GM18867 (cell line): ENCODE data around the gene TMEM51.
"Not testable (repeated sequence)": the region's sequence is repeated elsewhere in the genome, so short reads cannot be mapped to it uniquely, and the experiment has no call there.

Experiments
- ATAC-seq: cut with Tn5 transposase; IDR thresholded peaks from one replicate; pipeline ENCODE4 v1.9.1; 2021; ENCODE audit warnings: mild to moderate bottlenecking, moderate library complexity; ENCODE audit not compliant: unreplicated experiment

TMEM51 gene

GRCh38 chr1:15125101-15125745 lies 28.3 kb upstream of the TMEM51 start:
- no peak for ATAC-seq

GRCh38 chr1:15128077-15128476 lies 25.5 kb upstream of the TMEM51 start:
- ATAC-seq: no peak

- no peak for ATAC-seq
Observed at GRCh38 chr1:15128520-15129313, 24.8 kb upstream of the TMEM51 start.

GRCh38 chr1:15129944-15130343 lies 23.6 kb upstream of the TMEM51 start:
- ATAC-seq: no peak

GRCh38 chr1:15130607-15131006 lies 22.9 kb upstream of the TMEM51 start:
- ATAC-seq: no peak

- no peak for ATAC-seq
Observed at GRCh38 chr1:15132965-15133364, 20.6 kb upstream of the TMEM51 start.

- ATAC-seq: no peak
Observed at GRCh38 chr1:15134285-15134684, 19.3 kb upstream of the TMEM51 start.

GRCh38 chr1:15135604-15136003 lies 17.9 kb upstream of the TMEM51 start:
- not testable (repeated sequence) for ATAC-seq

GRCh38 chr1:15137809-15138208 lies 15.7 kb upstream of the TMEM51 start:
- no peak for ATAC-seq

- no peak for ATAC-seq
Observed at GRCh38 chr1:15139654-15140350, 13.7 kb upstream of the TMEM51 start.

- no peak for ATAC-seq
Observed at GRCh38 chr1:15141935-15142539, 11.5 kb upstream of the TMEM51 start.

- no peak for ATAC-seq
Observed at GRCh38 chr1:15145327-15145726, 8.2 kb upstream of the TMEM51 start.

- no peak for ATAC-seq
Observed at GRCh38 chr1:15146142-15146680, 7.3 kb upstream of the TMEM51 start.

GRCh38 chr1:15146971-15147376 lies 6.6 kb upstream of the TMEM51 start:
- no peak for ATAC-seq

- no peak for ATAC-seq
Observed at GRCh38 chr1:15148004-15148403, 5.5 kb upstream of the TMEM51 start.

- no peak for ATAC-seq
Observed at GRCh38 chr1:15148475-15148874, 5.1 kb upstream of the TMEM51 start.

- no peak for ATAC-seq
Observed at GRCh38 chr1:15148941-15149340, 4.6 kb upstream of the TMEM51 start.

- no peak for ATAC-seq
Observed at GRCh38 chr1:15150376-15150775, 3.2 kb upstream of the TMEM51 start.

- ATAC-seq: no peak
Observed at GRCh38 chr1:15151377-15151806, 2.2 kb upstream of the TMEM51 start.

- no peak for ATAC-seq
Observed at GRCh38 chr1:15151871-15152270, 1.7 kb upstream of the TMEM51 start.
